Endothelial cell of umbilical vein (primary cell): ENCODE measurements around the gene AMIGO3. TPM values are rescaled to one million over a fixed set of nuclear protein-coding genes. Genes with fewer than 3 reads are reported as not detected.
"Not testable (repeated sequence)": the region's sequence is repeated elsewhere in the genome, so short reads cannot be mapped to it uniquely, and the experiment has no call there.

ENCODE experiments used
- BruUV-seq: library from RNA; stranded (reverse); fragments of 400-500 nt; replicated peaks from 2 replicates; lab custom pipeline; 2021; lab: Mats Ljungman, UMichigan
- CTCF ChIA-PET: fragments of 300-600, 350-600 bp; sonication (Branson Sonifier 250); formaldehyde crosslinking; loops from one replicate; lab custom pipeline; 2021; ENCODE audit warnings: antibody characterized with exemption, inconsistent platforms; lab: Charles Lee
- POLR2A ChIA-PET: fragments of 300-600, 350-600 bp; sonication (Branson Sonifier 250); formaldehyde crosslinking; loops from one replicate; lab custom pipeline; 2021; ENCODE audit warnings: antibody characterized with exemption, inconsistent platforms; lab: Charles Lee
- DNase-seq: peaks from one replicate; pipeline ENCODE4 v3.0.0-alpha.2; 2011; ENCODE audit warnings: low read depth, low spot score
- FAIRE-seq: peaks from 2 replicates; lab custom pipeline; 2011; peaks lifted over from hg19 to GRCh38; lab: Jason Lieb, UNC
- H2AFZ ChIP-seq: 2 replicates; pipeline ENCODE4 v1.6.0; 2012; ENCODE audit warnings: low read depth, low read length, control low read depth, inconsistent platforms
- H3K27ac ChIP-seq: 2 replicates; pipeline ENCODE4 v1.5.1; 2011; ENCODE audit warnings: low read depth, mild to moderate bottlenecking, control low read depth, low read length, moderate library complexity; ENCODE audit not compliant: insufficient read depth
- H3K27me3 ChIP-seq, 2 experiments: 2 replicates each; pipeline versions ENCODE4 v1.6.0 to v1.6.1; 2011; ENCODE audit warnings: low read length in 2 of 2, mixed read lengths in 1 of 2; ENCODE audit not compliant: control insufficient read depth in 2 of 2, insufficient read depth in 2 of 2
- H3K36me3 ChIP-seq, 2 experiments: 2 replicates in 1 of 2; 3 replicates in 1 of 2; pipeline ENCODE4 v1.5.1; 2011; ENCODE audit warnings: low read length in 2 of 2, mild to moderate bottlenecking in 1 of 2, moderate library complexity in 1 of 2; ENCODE audit not compliant: control insufficient read depth in 2 of 2, insufficient read depth in 2 of 2; ENCODE audit errors: extremely low read depth in 1 of 2
- H3K4me1 ChIP-seq: 3 replicates; pipeline ENCODE4 v1.5.1; 2011; ENCODE audit warnings: mild to moderate bottlenecking, low read length; ENCODE audit not compliant: control insufficient read depth, insufficient read depth; ENCODE audit errors: extremely low read depth
- H3K4me2 ChIP-seq: 2 replicates; pipeline ENCODE4 v1.6.1; 2011; ENCODE audit warnings: low read length, control low read depth, mixed read lengths; ENCODE audit not compliant: insufficient read depth
- H3K4me3 ChIP-seq, 3 experiments: fragments of 200-600 bp in 1 of 3; sonication (generic), shearing (Covaris generic) in 1 of 3; replicated peaks in 1 of 3; 2 replicates each; pipeline ENCODE4 v1.5.1; 2011 to 2016; ENCODE audit warnings: control low read depth in 3 of 3, low read length in 3 of 3, mild to moderate bottlenecking in 2 of 3, inconsistent platforms in 1 of 3, low read depth in 1 of 3, moderate library complexity in 1 of 3; ENCODE audit not compliant: insufficient read depth in 1 of 3
- H3K79me2 ChIP-seq: 2 replicates; pipeline ENCODE4 v1.6.0; 2012; ENCODE audit warnings: low read length, inconsistent platforms; ENCODE audit not compliant: control insufficient read depth, insufficient read depth
- H3K9ac ChIP-seq: replicated peaks from 2 replicates; pipeline ENCODE3; 2011; ENCODE audit warnings: low read length, control low read depth; ENCODE audit not compliant: insufficient read depth; ENCODE audit errors: extremely low read depth
- H3K9me1 ChIP-seq: replicated peaks from 3 replicates; pipeline ENCODE4 v1.6.0; 2011; ENCODE audit warnings: mild to moderate bottlenecking, low read length; ENCODE audit not compliant: control insufficient read depth, insufficient read depth; ENCODE audit errors: extremely low read depth
- H3K9me3 ChIP-seq: replicated peaks from 2 replicates; pipeline ENCODE4 v1.5.1; 2012; ENCODE audit warnings: low read length, inconsistent platforms; ENCODE audit not compliant: control insufficient read depth, insufficient read depth
- H4K20me1 ChIP-seq: replicated peaks from 2 replicates; pipeline ENCODE3; 2011; ENCODE audit warnings: mild to moderate bottlenecking, low read length; ENCODE audit not compliant: control insufficient read depth, insufficient read depth; ENCODE audit errors: extremely low read depth
- dilution Hi-C: fragments of 300-500 bp; cut with MboI; formaldehyde crosslinking; loops from one replicate; pipeline ENCODE4 v1.15.0; 2019; ENCODE audit warnings: low sequenced_read_pairs; ENCODE audit not compliant: extremely low pct_ligation_motif_present
- intact Hi-C: fragments of 100-400 bp; cut with micrococcal nuclease; formaldehyde crosslinking; loops from one replicate; pipeline ENCODE4 v1.10.0; 2022
- polyA plus RNA-seq, 4 experiments: library from polyadenylated mRNA; depleted of rRNA in 3 of 4; stranded (reverse) in 3 of 4; unstranded in 1 of 4; fragments of >200 nt; gene quantifications; 2 replicates each; pipeline versions ENCODE4 v1.2.1 to v1.2.3, GENCODE V29; 2011 to 2012; ENCODE audit warnings: missing spikeins in 1 of 4
- total RNA-seq: library from RNA; stranded (reverse); gene quantifications from 2 replicates; pipeline ENCODE4 v1.2.3, GENCODE V29; 2021

Gene AMIGO3
- total and polyA plus RNA-seq, 2 donors (not counting 3 experiments of a cell fraction or from before 2014, with no cell fraction given), result 0.21 TPM; not detected in 1

DNA sequence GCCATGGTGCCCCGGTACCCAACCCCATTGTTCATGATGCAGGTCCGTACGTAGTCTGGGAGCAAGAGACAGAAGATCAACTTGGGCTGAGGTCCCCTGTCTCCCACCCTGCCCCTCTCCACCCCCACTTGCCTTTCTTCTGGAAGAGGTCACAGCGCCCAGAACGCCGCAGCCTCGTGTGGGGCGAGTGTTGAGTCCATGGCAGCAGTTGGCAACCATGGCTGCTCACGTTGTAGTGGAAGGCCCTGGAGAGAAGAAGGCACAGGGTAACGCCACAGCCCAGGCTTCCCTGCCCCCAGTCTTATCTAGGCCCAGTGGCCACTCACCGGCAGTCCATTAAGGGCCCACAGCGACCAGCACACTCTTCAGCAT lies 32.1 kb downstream of the AMIGO3 start:
- H3K27ac ChIP-seq, H3K4me2 ChIP-seq, H3K27me3 ChIP-seq, H2AFZ ChIP-seq, H3K36me3 ChIP-seq, H3K79me2 ChIP-seq, dilution Hi-C loops, H3K4me1 ChIP-seq, BruUV-seq, DNase-seq, H3K4me3 ChIP-seq, intact Hi-C loops, H3K9me1 ChIP-seq, H3K9ac ChIP-seq, FAIRE-seq, H4K20me1 ChIP-seq, POLR2A ChIA-PET, H3K9me3 ChIP-seq, CTCF ChIA-PET: not testable (repeated sequence)

DNA sequence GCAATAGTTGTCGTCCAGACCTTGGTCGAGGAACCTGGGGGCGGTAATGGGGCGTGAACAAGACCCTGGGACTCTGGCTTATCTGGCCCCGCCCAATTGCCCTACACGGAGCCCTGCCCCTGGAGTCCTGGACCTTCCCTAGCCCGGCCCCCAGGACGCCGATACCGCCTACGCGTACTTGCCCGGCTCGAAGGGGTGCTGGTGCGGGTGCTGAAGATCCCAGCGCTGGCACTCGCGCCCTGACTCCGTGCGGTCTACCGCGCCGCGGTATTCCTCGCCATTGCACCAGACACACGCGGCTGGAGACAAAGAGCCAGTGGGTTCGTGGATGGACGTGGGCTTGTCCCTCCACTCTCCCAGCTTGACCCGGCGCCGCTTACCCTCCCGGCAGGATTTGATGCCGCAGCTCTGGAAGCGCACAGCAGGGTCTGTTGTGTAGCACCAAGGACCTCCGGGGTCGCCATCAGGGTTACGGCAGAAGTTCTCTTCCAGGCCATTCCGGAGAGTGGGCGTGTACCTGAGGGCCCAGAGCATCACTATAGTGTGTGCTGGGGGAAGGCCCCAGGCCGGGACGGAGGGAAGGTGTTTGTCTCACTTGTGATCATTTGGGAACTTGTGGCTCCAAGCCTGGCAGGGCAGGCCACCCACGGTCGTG lies 32.6 kb downstream of the AMIGO3 start:
- intact Hi-C loops, result not testable (repeated sequence)

More for the DNA sequence above, 32.6 kb downstream of the AMIGO3 start:
- POLR2A ChIA-PET, BruUV-seq, H3K9ac ChIP-seq, H3K4me2 ChIP-seq, H4K20me1 ChIP-seq, H3K27ac ChIP-seq, dilution Hi-C loops, H3K9me1 ChIP-seq, H3K79me2 ChIP-seq, H3K27me3 ChIP-seq, H3K9me3 ChIP-seq, H3K36me3 ChIP-seq, DNase-seq, H3K4me1 ChIP-seq, CTCF ChIA-PET, FAIRE-seq: not testable (repeated sequence)
- Histone ChIP-seq H3K4me3 (peak overlapping the region in 1 of 3 experiments; percentile 33), H2AFZ (peak overlapping the region; percentile 26)
